Activated naive CD8-positive, alpha-beta T cell treated with anti-CD3 and anti-CD28 coated beads for 36 hours (primary cell): ENCODE data around the gene CEP55. TPM values are rescaled to one million over a fixed set of nuclear protein-coding genes. Genes with fewer than 3 reads are reported as not detected.
"Not testable (repeated sequence)": the region's sequence is repeated elsewhere in the genome, so short reads cannot be mapped to it uniquely, and the experiment has no call there.

Source experiments
- DNase-seq: peaks from one replicate; pipeline ENCODE4 v3.0.0; 2021
- H3K27ac Mint-ChIP-seq: one replicate; pipeline ENCODE4 v1.8.0; 2022; ENCODE audit warnings: mild to moderate bottlenecking, moderate library complexity, mixed read lengths
- H3K27me3 Mint-ChIP-seq: one replicate; pipeline ENCODE4 v1.8.0; 2022; ENCODE audit warnings: mild to moderate bottlenecking, mixed read lengths
- H3K36me3 Mint-ChIP-seq: one replicate; pipeline ENCODE4 v1.8.0; 2021; ENCODE audit warnings: mild to moderate bottlenecking, mixed read lengths
- H3K4me1 Mint-ChIP-seq: one replicate; pipeline ENCODE4 v1.8.0; 2021; ENCODE audit warnings: mixed read lengths
- H3K4me3 Mint-ChIP-seq: one replicate; pipeline ENCODE4 v1.8.0; 2022; ENCODE audit warnings: mild to moderate bottlenecking, moderate library complexity, mixed read lengths
- H3K9me3 Mint-ChIP-seq: one replicate; pipeline ENCODE4 v1.8.0; 2022; ENCODE audit warnings: mixed read lengths
- total RNA-seq, 2 experiments: library from RNA; stranded (reverse); gene quantifications; one replicate each; pipeline ENCODE4 v1.2.3, GENCODE V29; 2021

CEP55 gene
- total RNA-seq, 2 experiments from 2014 or later: 47.6 to 52.0 TPM

GRCh38 chr10:93515071-93516005, 18.9 kb downstream of the CEP55 start:
- Mint-ChIP-seq H3K27me3 (no peaks in the 10 kb centered on the region), H3K4me1 (no peaks in the 10 kb centered on the region), H3K36me3 (peaks cover 32% of the 10 kb centered on the region), H3K4me3 (no peak overlapping the region), H3K27ac (no peak overlapping the region), H3K9me3 (no peaks in the 10 kb centered on the region)
- no peak for DNase-seq

- no peak for DNase-seq
- H3K9me3 Mint-ChIP-seq: no peaks in the 10 kb centered on the region
- H3K4me3 Mint-ChIP-seq: no peak overlapping the region
- H3K27ac Mint-ChIP-seq: no peak overlapping the region
- H3K27me3 Mint-ChIP-seq: no peaks in the 10 kb centered on the region
- H3K4me1 Mint-ChIP-seq: no peaks in the 10 kb centered on the region
- H3K36me3 Mint-ChIP-seq: peaks cover 33% of the 10 kb centered on the region
Measured at GRCh38 chr10:93516006-93516380, 19.6 kb downstream of the CEP55 start.

- Mint-ChIP-seq H3K4me3 (no peak overlapping the region), H3K36me3 (peaks cover 44% of the 10 kb centered on the region), H3K27ac (no peak overlapping the region), H3K4me1 (no peaks in the 10 kb centered on the region), H3K9me3 (no peaks in the 10 kb centered on the region), H3K27me3 (peaks cover 4% of the 10 kb centered on the region)
- no peak for DNase-seq
Measured at GRCh38 chr10:93518531-93518930, 22.1 kb downstream of the CEP55 start.

- H3K27ac Mint-ChIP-seq: no peak overlapping the region
- H3K27me3 Mint-ChIP-seq: peaks cover 11% of the 10 kb centered on the region
- no peak overlapping the region for H3K4me3 Mint-ChIP-seq
- DNase-seq: no peak
- no peaks in the 10 kb centered on the region for H3K36me3 Mint-ChIP-seq
- no peaks in the 10 kb centered on the region for H3K4me1 Mint-ChIP-seq
- H3K9me3 Mint-ChIP-seq: no peaks in the 10 kb centered on the region
Measured at GRCh38 chr10:93535293-93535692, 38.9 kb downstream of the CEP55 start.

- not testable (repeated sequence) for H3K9me3 Mint-ChIP-seq, DNase-seq, H3K36me3 Mint-ChIP-seq, H3K27ac Mint-ChIP-seq, H3K4me1 Mint-ChIP-seq, H3K4me3 Mint-ChIP-seq
- H3K27me3 Mint-ChIP-seq: peaks cover 14% of the 10 kb centered on the region
Measured at GRCh38 chr10:93540871-93541270, 44.5 kb downstream of the CEP55 start.

- Mint-ChIP-seq H3K4me1 (no peaks in the 10 kb centered on the region), H3K4me3 (no peak overlapping the region), H3K36me3 (no peaks in the 10 kb centered on the region), H3K9me3 (no peaks in the 10 kb centered on the region), H3K27me3 (peaks cover 12% of the 10 kb centered on the region), H3K27ac (no peak overlapping the region)
- DNase-seq: peak; percentile 12
Measured at GRCh38 chr10:93541402-93542357, 45.3 kb downstream of the CEP55 start.

GRCh38 chr10:93542358-93542791, 46.0 kb downstream of the CEP55 start:
- Mint-ChIP-seq H3K4me3 (no peak overlapping the region), H3K4me1 (no peaks in the 10 kb centered on the region), H3K36me3 (no peaks in the 10 kb centered on the region), H3K27ac (no peak overlapping the region), H3K27me3 (peaks cover 13% of the 10 kb centered on the region), H3K9me3 (no peaks in the 10 kb centered on the region)
- no peak for DNase-seq

GRCh38 chr10:93546995-93547394, 50.6 kb downstream of the CEP55 start:
- not testable (repeated sequence) for H3K4me3 Mint-ChIP-seq, H3K36me3 Mint-ChIP-seq, H3K4me1 Mint-ChIP-seq, H3K27me3 Mint-ChIP-seq, DNase-seq, H3K9me3 Mint-ChIP-seq, H3K27ac Mint-ChIP-seq

GRCh38 chr10:93547522-93547921, 51.1 kb downstream of the CEP55 start:
- no peak for DNase-seq
- H3K36me3 Mint-ChIP-seq: no peaks in the 10 kb centered on the region

GRCh38 chr10:93548376-93549071, 52.1 kb downstream of the CEP55 start:
- DNase-seq: no peak
- Mint-ChIP-seq H3K36me3 (no peaks in the 10 kb centered on the region), H3K9me3 (no peaks in the 10 kb centered on the region), H3K27me3 (peaks cover 5% of the 10 kb centered on the region), H3K27ac (no peak overlapping the region), H3K4me3 (no peak overlapping the region), H3K4me1 (no peaks in the 10 kb centered on the region)

More at GRCh38 chr10:93547522-93547921, 51.1 kb downstream of the CEP55 start:
- H3K27ac Mint-ChIP-seq: no peak overlapping the region
- no peaks in the 10 kb centered on the region for H3K4me1 Mint-ChIP-seq
- H3K9me3 Mint-ChIP-seq: no peaks in the 10 kb centered on the region
- H3K4me3 Mint-ChIP-seq: no peak overlapping the region
- H3K27me3 Mint-ChIP-seq: peaks cover 5% of the 10 kb centered on the region

GRCh38 chr10:93550606-93551005, 54.2 kb downstream of the CEP55 start:
- DNase-seq: no peak
- H3K4me1 Mint-ChIP-seq: no peaks in the 10 kb centered on the region

GRCh38 chr10:93552780-93553179, 56.4 kb downstream of the CEP55 start:
- H3K9me3 Mint-ChIP-seq: no peaks in the 10 kb centered on the region
- no peak overlapping the region for H3K27ac Mint-ChIP-seq
- H3K4me3 Mint-ChIP-seq: no peak overlapping the region
- no peaks in the 10 kb centered on the region for H3K36me3 Mint-ChIP-seq
- no peaks in the 10 kb centered on the region for H3K4me1 Mint-ChIP-seq
- peaks cover 12% of the 10 kb centered on the region for H3K27me3 Mint-ChIP-seq
- no peak for DNase-seq

More at GRCh38 chr10:93550606-93551005, 54.2 kb downstream of the CEP55 start:
- H3K36me3 Mint-ChIP-seq: no peaks in the 10 kb centered on the region
- H3K4me3 Mint-ChIP-seq: no peak overlapping the region
- H3K27ac Mint-ChIP-seq: no peak overlapping the region
- no peaks in the 10 kb centered on the region for H3K9me3 Mint-ChIP-seq
- peaks cover 13% of the 10 kb centered on the region for H3K27me3 Mint-ChIP-seq

GRCh38 chr10:93553482-93554315, 57.3 kb downstream of the CEP55 start:
- H3K4me3 Mint-ChIP-seq: no peak overlapping the region
- DNase-seq: no peak
- H3K36me3 Mint-ChIP-seq: no peaks in the 10 kb centered on the region
- H3K27me3 Mint-ChIP-seq: peaks cover 12% of the 10 kb centered on the region
- no peaks in the 10 kb centered on the region for H3K9me3 Mint-ChIP-seq
- no peaks in the 10 kb centered on the region for H3K4me1 Mint-ChIP-seq
- H3K27ac Mint-ChIP-seq: no peak overlapping the region

- no peak for DNase-seq
- Mint-ChIP-seq H3K9me3 (no peaks in the 10 kb centered on the region), H3K36me3 (no peaks in the 10 kb centered on the region), H3K4me1 (no peaks in the 10 kb centered on the region), H3K4me3 (no peak overlapping the region), H3K27me3 (peaks cover 12% of the 10 kb centered on the region), H3K27ac (no peak overlapping the region)
Measured at GRCh38 chr10:93554316-93554663, 57.9 kb downstream of the CEP55 start.
